A549 (cell line): ENCODE data around the gene DNPEP. TPM values are rescaled to one million over a fixed set of nuclear protein-coding genes. Genes with fewer than 3 reads are reported as not detected.

Source experiments
- ATAC-seq, 2 experiments: fragments of 200-7000 bp in 1 of 2; fragments of >200 bp in 1 of 2; cut with Nextera tagmentation in 1 of 2; cut with Tn5 transposase in 1 of 2; 3 replicates each; pipeline versions ENCODE4 v1.8.0 to v1.9.1; 2018 to 2020; ENCODE audit warnings: mild to moderate bottlenecking in 1 of 2, moderate library complexity in 1 of 2
- CTCF ChIA-PET: fragments of 300-600 bp; sonication (Branson Sonifier 250); formaldehyde crosslinking; extraction: SDS; loops from one replicate; lab custom pipeline; 2021; ENCODE audit warnings: antibody characterized with exemption, inconsistent platforms; lab: Yijun Ruan, JAX
- POLR2A ChIA-PET: fragments of 350-600 bp; formaldehyde crosslinking; extraction: SDS; loops from one replicate; lab custom pipeline; 2021; ENCODE audit warnings: antibody characterized with exemption, inconsistent platforms; lab: Yijun Ruan, JAX
- DNase-seq, 2 experiments: peaks; one replicate each; pipeline versions ENCODE4 v3.0.0 to v3.0.0-alpha.2; 2011 to 2016; ENCODE audit warnings: low read depth in 1 of 2, low spot score in 1 of 2
- FAIRE-seq: peaks from 2 replicates; lab custom pipeline; 2011; peaks lifted over from hg19 to GRCh38; lab: Jason Lieb, UNC
- H3K27ac ChIP-seq, 2 experiments: fragments of >200 bp; sonication (Bioruptor Twin); formaldehyde crosslinking; 3 replicates each; pipeline ENCODE4 v1.5.1; 2016 to 2017
- H3K4me1 ChIP-seq: fragments of >200 bp; sonication (Bioruptor Twin); formaldehyde crosslinking; 3 replicates; pipeline ENCODE4 v1.6.1; 2016
- H3K4me2 ChIP-seq: fragments of >200 bp; sonication (Bioruptor Twin); formaldehyde crosslinking; 3 replicates; pipeline ENCODE4 v1.6.1; 2016
- H3K4me3 ChIP-seq: fragments of >200 bp; sonication (Bioruptor Twin); formaldehyde crosslinking; 3 replicates; pipeline ENCODE4 v1.5.1; 2016
- H3K9me3 ChIP-seq: fragments of >200 bp; sonication (Bioruptor Twin); formaldehyde crosslinking; 3 replicates; pipeline ENCODE4 v1.6.1; 2016
- BHLHE40 ChIP-seq: IDR thresholded peaks from 2 replicates; pipeline ENCODE4 v1.6.1; 2012; ENCODE audit warnings: low read depth, low read length, inconsistent platforms
- CBX2 ChIP-seq: fragments of 200-600 bp; sonication (generic); IDR thresholded peaks from 2 replicates; pipeline ENCODE4 v1.6.1; 2016; ENCODE audit warnings: low read depth, mild to moderate bottlenecking, borderline replicate concordance
- CTCF ChIP-seq: fragments of >200 bp; sonication (Bioruptor Twin); formaldehyde crosslinking; IDR thresholded peaks from 3 replicates; pipeline ENCODE4 v1.5.1; 2016
- E2F6 ChIP-seq: IDR thresholded peaks from 2 replicates; pipeline ENCODE4 v1.6.1; 2012; ENCODE audit warnings: low read depth, borderline replicate concordance
- EHMT2 ChIP-seq: fragments of 200-600 bp; sonication (generic); IDR thresholded peaks from 2 replicates; pipeline ENCODE4 v1.6.1; 2016; ENCODE audit warnings: antibody characterized with exemption, low read depth, mild to moderate bottlenecking, moderate library complexity
- ELK1 ChIP-seq: fragments of 150-350 bp; IDR thresholded peaks from 2 replicates; pipeline ENCODE4 v1.6.1; 2014; ENCODE audit warnings: low read depth, mild to moderate bottlenecking, low read length
- ESRRA ChIP-seq: fragments of 150-350 bp; IDR thresholded peaks from 2 replicates; pipeline ENCODE4 v1.6.1; 2014; ENCODE audit warnings: mild to moderate bottlenecking, low read length, borderline replicate concordance
- FOSL2 ChIP-seq, 2 experiments: fragments of 450-650 bp in 1 of 2; fragments of >200 bp in 1 of 2; sonication (Bioruptor Twin) in 1 of 2; formaldehyde crosslinking; IDR thresholded peaks; 2 replicates each; pipeline versions ENCODE4 v1.5.0 to v1.6.1; 2016 to 2020; ENCODE audit warnings: mild to moderate bottlenecking in 1 of 2, moderate library complexity in 1 of 2
- HES2 ChIP-seq: fragments of >200 bp; sonication (Bioruptor Twin); formaldehyde crosslinking; IDR thresholded peaks from 2 replicates; pipeline ENCODE4 v1.6.1; 2016
- HMGXB4 ChIP-seq: fragments of 250-450 bp; sonication (Bioruptor Pico); IDR thresholded peaks from 2 replicates; pipeline ENCODE4 v1.5.0; 2021; ENCODE audit warnings: mild to moderate bottlenecking, moderate library complexity, borderline replicate concordance
- HOXB5 ChIP-seq: fragments of 250-450 bp; sonication (Bioruptor Pico); IDR thresholded peaks from 2 replicates; pipeline ENCODE4 v1.5.0; 2020; ENCODE audit warnings: mild to moderate bottlenecking, moderate library complexity
- JUN ChIP-seq, 2 experiments: fragments of >200 bp; sonication (Bioruptor Twin); formaldehyde crosslinking; IDR thresholded peaks; 2 replicates in 1 of 2; 3 replicates in 1 of 2; pipeline ENCODE4 v1.6.1; 2016 to 2017
- MAFK ChIP-seq: fragments of 450-650 bp; IDR thresholded peaks from 2 replicates; pipeline ENCODE4 v1.6.1; 2014; ENCODE audit not compliant: partially characterized antibody
- NFE2L2 ChIP-seq: fragments of 150-350 bp; conservative IDR thresholded peaks from 2 replicates; pipeline ENCODE4 v1.6.1; 2014; ENCODE audit warnings: low read length
- NPAS2 ChIP-seq: fragments of 250-450 bp; sonication (Bioruptor Pico); IDR thresholded peaks from 2 replicates; pipeline ENCODE4 v1.8.0; 2022; ENCODE audit warnings: mild to moderate bottlenecking, moderate library complexity, borderline replicate concordance
- PHF8 ChIP-seq: fragments of 200-600 bp; sonication (generic); IDR thresholded peaks from 2 replicates; pipeline ENCODE4 v1.6.1; 2016; ENCODE audit warnings: low read depth, mild to moderate bottlenecking, antibody characterized with exemption, moderate library complexity, borderline replicate concordance
- RAD21 ChIP-seq, 2 experiments: fragments of >200 bp in 1 of 2; sonication (Bioruptor Twin) in 1 of 2; formaldehyde crosslinking in 1 of 2; IDR thresholded peaks in 1 of 2; conservative IDR thresholded peaks in 1 of 2; 2 replicates in 1 of 2; 3 replicates in 1 of 2; pipeline ENCODE4 v1.6.1; 2012 to 2018; ENCODE audit warnings: inconsistent platforms in 1 of 2
- SMC3 ChIP-seq: fragments of >200 bp; sonication (Bioruptor Twin); formaldehyde crosslinking; IDR thresholded peaks from 3 replicates; pipeline ENCODE4 v1.6.1; 2018; ENCODE audit warnings: inconsistent platforms
- TP53 ChIP-seq: fragments of 250-450 bp; sonication (Bioruptor Pico); IDR thresholded peaks from 2 replicates; pipeline ENCODE4 v1.5.0; 2021; ENCODE audit warnings: mild to moderate bottlenecking, moderate library complexity
- WGBS: methylation state at CpG from one replicate; pipeline ENCODE4 v1.1.6; 2017; ENCODE audit errors: missing lambda C conversion rate; 5-methylcytosine and 5-hydroxymethylcytosine counted together
- polyA plus RNA-seq, 4 experiments: library from polyadenylated mRNA; depleted of rRNA in 3 of 4; stranded (reverse); fragments of >200 nt; fragmentation: RNase III in 1 of 4; extraction: RNeasy Plus Mini Kit Qiagen cat#74134 plus additional on column Dnase treatment in 1 of 4; gene quantifications; 2 replicates in 3 of 4; 3 replicates in 1 of 4; pipeline ENCODE4 v1.2.3, GENCODE V29; 2011 to 2017
- small RNA-seq, 6 experiments: library from RNA; depleted of rRNA; stranded (forward); fragments of <200 nt; gene quantifications; one replicate each; pipeline ENCODE3, GENCODE V24; 2012

Gene DNPEP
- polyA plus RNA-seq, 2 of the 4 experiments (the other 2 are of a cell fraction) = 29.0 to 40.9 TPM

- H3K9me3 ChIP-seq = no peaks in the 10 kb centered on the region
- H3K27ac ChIP-seq = no peak overlapping the region
- H3K4me1 ChIP-seq = no peaks in the 10 kb centered on the region
- WGBS = 6% methylated on average over 4 of the region's 4 CpGs
- no peak overlapping the region for H3K4me3 ChIP-seq
- H3K4me2 ChIP-seq = no peak overlapping the region
- ATAC-seq (no peak), DNase-seq (no peak), FAIRE-seq (no peak)
- TF ChIP-seq RAD21 (conservative IDR thresholded peaks at IDR 0.05 in 1 of 2, IDR thresholded peaks at IDR 0.05 in 1 of 2) (no peak), ESRRA (no peak), SMC3 (no peak), NFE2L2 (no peak), HOXB5 (CRISPR knock-in tag) (no peak), EHMT2 (no peak), ELK1 (no peak), NPAS2 (CRISPR knock-in tag) (no peak), FOSL2 (IDR thresholded peaks at IDR 0.05) (no peak), FOSL2 (CRISPR knock-in tag; IDR thresholded peaks at IDR 0.05) (no peak), HES2 (no peak), E2F6 (no peak), PHF8 (no peak), JUN (IDR thresholded peaks at IDR 0.05) (no peak), CTCF (no peak), BHLHE40 (no peak), CBX2 (no peak), MAFK (no peak), HMGXB4 (CRISPR knock-in tag) (no peak), TP53 (CRISPR knock-in tag) (no peak)
- ChIA-PET POLR2A (no interaction called here), CTCF (interaction anchor here (0.6 kb wide), 1 partner anchor 28 kb away, joined by 3 read pairs; no protein-coding TSS in a partner anchor)
These were observed 64.3 kb downstream of the DNPEP start for GRCh38 chr2:219323434-219323833.

Small RNA genes within 50 kb of the gene (small RNA-seq; reads per million reads assigned to genes)
- gene AC053503.3 = 0 reads per million in 6 experiments

Other genes starting within 250 kb of the DNPEP start
- gene NHEJ1, start 227.1 kb downstream of the DNPEP start, polyA plus RNA-seq (2011; rRNA removed) = 31.8 and 34.7 TPM in 2 replicates
- 18.5 to 19.1 TPM (median 18.8 TPM) in 3 replicates for gene NHEJ1, start 227.1 kb downstream of the DNPEP start, polyA plus RNA-seq (2017; fragmentation: RNase III; extraction: RNeasy Plus Mini Kit Qiagen cat#74134 plus additional on column Dnase treatment)
- gene SLC23A3, start 217.9 kb downstream of the DNPEP start, polyA plus RNA-seq (2011; rRNA removed) = 0.39 and 0.66 TPM in 2 replicates
- gene SLC23A3, start 217.9 kb downstream of the DNPEP start, polyA plus RNA-seq (2017; fragmentation: RNase III; extraction: RNeasy Plus Mini Kit Qiagen cat#74134 plus additional on column Dnase treatment) = 0.80 to 0.90 TPM (median 0.83 TPM) in 3 replicates
- 22.1 and 27.6 TPM in 2 replicates for gene CNPPD1, start 211.0 kb downstream of the DNPEP start, polyA plus RNA-seq (2011; rRNA removed)
- gene CNPPD1, start 211.0 kb downstream of the DNPEP start, polyA plus RNA-seq (2017; fragmentation: RNase III; extraction: RNeasy Plus Mini Kit Qiagen cat#74134 plus additional on column Dnase treatment) = 22.4 to 24.0 TPM (median 23.6 TPM) in 3 replicates
- 67.5 and 83.2 TPM in 2 replicates for gene RETREG2, start 209.6 kb downstream of the DNPEP start, polyA plus RNA-seq (2011; rRNA removed)
- gene RETREG2, start 209.6 kb downstream of the DNPEP start, polyA plus RNA-seq (2017; fragmentation: RNase III; extraction: RNeasy Plus Mini Kit Qiagen cat#74134 plus additional on column Dnase treatment) = 42.7 to 53.3 TPM (median 52.8 TPM) in 3 replicates
- 29.1 and 30.3 TPM in 2 replicates for gene ZFAND2B, start 181.1 kb downstream of the DNPEP start, polyA plus RNA-seq (2011; rRNA removed)
- 18.8 to 21.2 TPM (median 19.0 TPM) in 3 replicates for gene ZFAND2B, start 181.1 kb downstream of the DNPEP start, polyA plus RNA-seq (2017; fragmentation: RNase III; extraction: RNeasy Plus Mini Kit Qiagen cat#74134 plus additional on column Dnase treatment)
- gene ABCB6, start 169.0 kb downstream of the DNPEP start, polyA plus RNA-seq (2011; rRNA removed) = 62.5 and 71.0 TPM in 2 replicates
- gene ABCB6, start 169.0 kb downstream of the DNPEP start, polyA plus RNA-seq (2017; fragmentation: RNase III; extraction: RNeasy Plus Mini Kit Qiagen cat#74134 plus additional on column Dnase treatment) = 48.8 to 55.0 TPM (median 51.3 TPM) in 3 replicates
- gene ATG9A, start 158.3 kb downstream of the DNPEP start, polyA plus RNA-seq (2011; rRNA removed) = 75.2 and 115 TPM in 2 replicates
- gene ATG9A, start 158.3 kb downstream of the DNPEP start, polyA plus RNA-seq (2017; fragmentation: RNase III; extraction: RNeasy Plus Mini Kit Qiagen cat#74134 plus additional on column Dnase treatment) = 34.6 to 41.9 TPM (median 39.2 TPM) in 3 replicates
- gene ANKZF1, start 158.1 kb downstream of the DNPEP start, polyA plus RNA-seq (2011; rRNA removed) = 29.5 and 30.3 TPM in 2 replicates
- gene ANKZF1, start 158.1 kb downstream of the DNPEP start, polyA plus RNA-seq (2017; fragmentation: RNase III; extraction: RNeasy Plus Mini Kit Qiagen cat#74134 plus additional on column Dnase treatment) = 17.7 to 25.1 TPM (median 23.2 TPM) in 3 replicates
- gene GLB1L, start 142.5 kb downstream of the DNPEP start, polyA plus RNA-seq (2011; rRNA removed) = 8.7 and 10.0 TPM in 2 replicates
- gene GLB1L, start 142.5 kb downstream of the DNPEP start, polyA plus RNA-seq (2017; fragmentation: RNase III; extraction: RNeasy Plus Mini Kit Qiagen cat#74134 plus additional on column Dnase treatment) = 5.8 to 8.0 TPM (median 5.9 TPM) in 3 replicates
- 43.3 and 53.0 TPM in 2 replicates for gene STK16, start 142.4 kb downstream of the DNPEP start, polyA plus RNA-seq (2011; rRNA removed)
- 36.9 to 40.4 TPM (median 37.0 TPM) in 3 replicates for gene STK16, start 142.4 kb downstream of the DNPEP start, polyA plus RNA-seq (2017; fragmentation: RNase III; extraction: RNeasy Plus Mini Kit Qiagen cat#74134 plus additional on column Dnase treatment)
- gene TUBA4B, start 134.7 kb downstream of the DNPEP start, polyA plus RNA-seq (2011; rRNA removed) = 0.94 and 1.3 TPM in 2 replicates
- gene TUBA4B, start 134.7 kb downstream of the DNPEP start, polyA plus RNA-seq (2017; fragmentation: RNase III; extraction: RNeasy Plus Mini Kit Qiagen cat#74134 plus additional on column Dnase treatment) = 0.55 to 0.73 TPM (median 0.71 TPM) in 3 replicates
- gene TUBA4A, start 134.0 kb downstream of the DNPEP start, polyA plus RNA-seq (2011; rRNA removed) = 222 and 251 TPM in 2 replicates
- 450 to 495 TPM (median 462 TPM) in 3 replicates for gene TUBA4A, start 134.0 kb downstream of the DNPEP start, polyA plus RNA-seq (2017; fragmentation: RNase III; extraction: RNeasy Plus Mini Kit Qiagen cat#74134 plus additional on column Dnase treatment)
- gene DNAJB2, start 108.5 kb downstream of the DNPEP start, polyA plus RNA-seq (2011; rRNA removed) = 25.6 and 31.0 TPM in 2 replicates
- gene DNAJB2, start 108.5 kb downstream of the DNPEP start, polyA plus RNA-seq (2017; fragmentation: RNase III; extraction: RNeasy Plus Mini Kit Qiagen cat#74134 plus additional on column Dnase treatment) = 37.5 to 55.5 TPM (median 53.7 TPM) in 3 replicates
- 0.44 and 0.62 TPM in 2 replicates for gene PTPRN, start 78.5 kb downstream of the DNPEP start, polyA plus RNA-seq (2011; rRNA removed)
- 0.90 to 1.1 TPM (median 0.97 TPM) in 3 replicates for gene PTPRN, start 78.5 kb downstream of the DNPEP start, polyA plus RNA-seq (2017; fragmentation: RNase III; extraction: RNeasy Plus Mini Kit Qiagen cat#74134 plus additional on column Dnase treatment)
- not detected in 2 replicates for gene RESP18, start 55.2 kb downstream of the DNPEP start, polyA plus RNA-seq (2011; rRNA removed)
- not detected in 3 replicates for gene RESP18, start 55.2 kb downstream of the DNPEP start, polyA plus RNA-seq (2017; fragmentation: RNase III; extraction: RNeasy Plus Mini Kit Qiagen cat#74134 plus additional on column Dnase treatment)
- 0.06 and 0.20 TPM in 2 replicates for gene DES, start 30.5 kb upstream of the DNPEP start, polyA plus RNA-seq (2011; rRNA removed)
- gene DES, start 30.5 kb upstream of the DNPEP start, polyA plus RNA-seq (2017; fragmentation: RNase III; extraction: RNeasy Plus Mini Kit Qiagen cat#74134 plus additional on column Dnase treatment) = 0.09 TPM in 1 of 3 replicates, not detected in the others
- 2.3 TPM in 2 replicates for gene SPEG, start 46.9 kb upstream of the DNPEP start, polyA plus RNA-seq (2011; rRNA removed)
- gene SPEG, start 46.9 kb upstream of the DNPEP start, polyA plus RNA-seq (2017; fragmentation: RNase III; extraction: RNeasy Plus Mini Kit Qiagen cat#74134 plus additional on column Dnase treatment) = 9.3 to 13.0 TPM (median 11.5 TPM) in 3 replicates
- 46.2 and 55.3 TPM in 2 replicates for gene GMPPA, start 111.0 kb upstream of the DNPEP start, polyA plus RNA-seq (2011; rRNA removed)
- gene GMPPA, start 111.0 kb upstream of the DNPEP start, polyA plus RNA-seq (2017; fragmentation: RNase III; extraction: RNeasy Plus Mini Kit Qiagen cat#74134 plus additional on column Dnase treatment) = 31.3 to 38.4 TPM (median 36.2 TPM) in 3 replicates
- 0.04 and 0.13 TPM in 2 replicates for gene ASIC4, start 126.6 kb upstream of the DNPEP start, polyA plus RNA-seq (2011; rRNA removed)
- gene ASIC4, start 126.6 kb upstream of the DNPEP start, polyA plus RNA-seq (2017; fragmentation: RNase III; extraction: RNeasy Plus Mini Kit Qiagen cat#74134 plus additional on column Dnase treatment) = 0.07 to 0.08 TPM in 2 of 3 replicates, not detected in the other
- 9.0 and 10.2 TPM in 2 replicates for gene CHPF, start 155.9 kb upstream of the DNPEP start, polyA plus RNA-seq (2011; rRNA removed)
- 11.8 to 15.1 TPM (median 14.8 TPM) in 3 replicates for gene CHPF, start 155.9 kb upstream of the DNPEP start, polyA plus RNA-seq (2017; fragmentation: RNase III; extraction: RNeasy Plus Mini Kit Qiagen cat#74134 plus additional on column Dnase treatment)
- gene TMEM198, start 156.1 kb upstream of the DNPEP start, polyA plus RNA-seq (2011; rRNA removed) = 0.31 and 0.33 TPM in 2 replicates
- 0.26 to 0.42 TPM (median 0.37 TPM) in 3 replicates for gene TMEM198, start 156.1 kb upstream of the DNPEP start, polyA plus RNA-seq (2017; fragmentation: RNase III; extraction: RNeasy Plus Mini Kit Qiagen cat#74134 plus additional on column Dnase treatment)
- 14.4 and 15.6 TPM in 2 replicates for gene OBSL1, start 183.6 kb upstream of the DNPEP start, polyA plus RNA-seq (2011; rRNA removed)
- 22.2 to 33.8 TPM (median 31.8 TPM) in 3 replicates for gene OBSL1, start 183.6 kb upstream of the DNPEP start, polyA plus RNA-seq (2017; fragmentation: RNase III; extraction: RNeasy Plus Mini Kit Qiagen cat#74134 plus additional on column Dnase treatment)
- 0.49 and 0.83 TPM in 2 replicates for gene INHA, start 184.4 kb upstream of the DNPEP start, polyA plus RNA-seq (2011; rRNA removed)
- gene INHA, start 184.4 kb upstream of the DNPEP start, polyA plus RNA-seq (2017; fragmentation: RNase III; extraction: RNeasy Plus Mini Kit Qiagen cat#74134 plus additional on column Dnase treatment) = 0.35 to 0.83 TPM (median 0.72 TPM) in 3 replicates
- 13.3 and 18.4 TPM in 2 replicates for gene STK11IP, start 209.9 kb upstream of the DNPEP start, polyA plus RNA-seq (2011; rRNA removed)
- gene STK11IP, start 209.9 kb upstream of the DNPEP start, polyA plus RNA-seq (2017; fragmentation: RNase III; extraction: RNeasy Plus Mini Kit Qiagen cat#74134 plus additional on column Dnase treatment) = 15.4 to 21.2 TPM (median 18.8 TPM) in 3 replicates
- gene SLC4A3, start 239.7 kb upstream of the DNPEP start, polyA plus RNA-seq (2011; rRNA removed) = 1.4 and 1.7 TPM in 2 replicates
- 2.2 to 3.6 TPM (median 3.1 TPM) in 3 replicates for gene SLC4A3, start 239.7 kb upstream of the DNPEP start, polyA plus RNA-seq (2017; fragmentation: RNase III; extraction: RNeasy Plus Mini Kit Qiagen cat#74134 plus additional on column Dnase treatment)